ENCODE data around the gene TRIM7. TPM values are rescaled to one million over a fixed set of nuclear protein-coding genes. Genes with fewer than 3 reads are reported as not detected.
"Not testable (repeated sequence)": the region's sequence is repeated elsewhere in the genome, so short reads cannot be mapped to it uniquely, and the experiment has no call there.

Gene TRIM7
- total RNA-seq, 1 experiment from 2014 or later = 30.2 TPM

DNA sequence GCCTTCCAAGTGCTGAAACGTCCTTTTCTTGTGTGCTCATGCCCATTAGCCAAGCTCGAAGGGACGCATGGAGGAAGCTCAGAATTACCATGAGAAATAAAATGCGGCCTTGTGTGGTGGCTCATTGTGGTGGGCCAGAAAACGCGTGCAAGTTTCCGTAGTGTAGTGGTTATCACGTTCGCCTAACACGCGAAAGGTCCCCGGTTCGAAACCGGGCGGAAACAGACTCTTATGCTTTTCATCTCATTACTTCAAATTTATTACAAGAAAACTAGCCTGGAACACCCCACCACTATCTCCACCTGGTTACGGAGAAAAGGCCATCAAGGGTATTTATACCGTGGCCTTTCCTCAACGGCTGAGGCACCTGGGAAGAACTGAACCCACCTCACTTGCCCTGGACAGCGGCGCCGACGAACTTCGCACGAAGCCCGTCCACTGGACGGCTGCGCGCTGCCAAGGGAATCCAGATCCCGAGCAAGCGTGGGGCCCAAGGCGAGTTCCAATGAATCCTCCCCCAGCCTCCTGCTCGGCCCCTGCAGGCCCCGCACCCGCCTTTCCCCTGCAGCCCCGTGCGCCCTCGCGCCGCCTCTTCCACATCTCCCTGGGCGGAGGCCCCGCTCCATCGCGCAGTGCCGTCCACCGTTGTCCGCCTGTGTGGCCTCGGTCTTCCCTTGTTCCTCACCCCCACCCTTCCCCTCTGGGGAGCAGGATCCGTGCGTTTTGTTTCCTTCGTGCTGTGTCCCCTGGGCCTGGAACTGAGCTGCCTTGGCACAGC, 35.3 kb downstream of the TRIM7 start:
- ATAC-seq = peak; percentile 60
- Histone ChIP-seq H3K4me2 (ENCODE audit: low read length) (peak overlapping the region; percentile 74), H3K4me3 (replicated peaks in 1 of 2; ENCODE audit: low read depth in 1 of 2, low read length in 2 of 2) (peak overlapping the region; percentile 21 to 39), H3K9ac (ENCODE audit: low read length) (peak overlapping the region; percentile 49), H3K27ac (ENCODE audit: low read depth, low read length) (peak overlapping the region; percentile 55), H3K4me1 (ENCODE audit: control insufficient read depth in 1 of 2, insufficient read depth in 2 of 2, low read length in 2 of 2) (peaks cover 18 to 58% of the 10 kb centered on the region in 2 experiments; a peak in 3 of 4 replicates)
- H2AFZ ChIP-seq (ENCODE audit: low read depth, low read length, poor library complexity, severe bottlenecking); H3K79me2 ChIP-seq (ENCODE audit: insufficient read depth, low read length); RAD21 ChIA-PET (ENCODE audit: low non-redundant PET in 1 of 2, low total read pairs in 2 of 2, uncharacterized antibody in 2 of 2, unreplicated experiment in 2 of 2); H3K36me3 ChIP-seq (ENCODE audit: control insufficient read depth in 1 of 2, insufficient read depth in 2 of 2, low read length in 2 of 2); H3K9me3 ChIP-seq (ENCODE audit: control insufficient read depth in 1 of 2, insufficient read depth in 1 of 2, low read depth in 1 of 2, low read length in 2 of 2); H3K9me2 ChIP-seq (ENCODE audit: insufficient read depth); H4K20me1 ChIP-seq (ENCODE audit: insufficient read depth); H3K27me3 ChIP-seq (ENCODE audit: insufficient read depth, low read length): not testable (repeated sequence)
- BruUV-seq (replicated peaks) = TSS peak; percentile 99
- POLR2A ChIA-PET = interaction anchor here (0.8 to 1.0 kb wide), 2 partner anchors 35 to 38 kb away, joined by 3 to 4 read pairs; no protein-coding TSS in a partner anchor
- CTCF ChIA-PET = interaction anchor here (1.8 to 2.2 kb wide), 2 partner anchors 15 to 301 kb away, joined by 5 to 7 read pairs; no protein-coding TSS in a partner anchor
- peak; percentile 73 for DNase-seq (ENCODE audit: low read depth, low spot score)
- intact Hi-C loops (cut with micrococcal nuclease) = loop anchor here (5.0 kb wide), 2 partner anchors 53 to 307 kb away; partner anchors contain the start of genes TRIM41 and ZFP62
- peak; percentile 5 for TF ChIP-seq TCF7L2 (IDR thresholded peaks at IDR 0.05; ENCODE audit: borderline replicate concordance, extremely low read depth, insufficient read depth, insufficient read length)

- Histone ChIP-seq H3K27me3 (ENCODE audit: insufficient read depth, low read length) (no peaks in the 10 kb centered on the region), H3K36me3 (ENCODE audit: control insufficient read depth in 1 of 2, insufficient read depth in 2 of 2, low read length in 2 of 2) (no peaks in the 10 kb centered on the region), H3K9ac (ENCODE audit: low read length) (0 out of 2 replicates have a peak overlapping the region, but pooled peaks have one; percentile 1), H3K79me2 (ENCODE audit: insufficient read depth, low read length) (no peaks in the 10 kb centered on the region), H3K9me2 (ENCODE audit: insufficient read depth) (no peaks in the 10 kb centered on the region), H4K20me1 (ENCODE audit: insufficient read depth) (no peaks in the 10 kb centered on the region), H3K27ac (ENCODE audit: low read depth, low read length) (no peak overlapping the region), H3K4me2 (ENCODE audit: low read length) (peak overlapping the region; percentile 45), H3K4me1 (ENCODE audit: control insufficient read depth in 1 of 2, insufficient read depth in 2 of 2, low read length in 2 of 2) (peaks cover 18 to 52% of the 10 kb centered on the region in 2 experiments; a peak in 3 of 4 replicates), H3K4me3 (replicated peaks in 1 of 2; ENCODE audit: low read depth in 1 of 2, low read length in 2 of 2) (peak overlapping the region in 1 of 2 experiments; percentile 7; a peak in 1 of 4 replicates), H2AFZ (ENCODE audit: low read depth, low read length, poor library complexity, severe bottlenecking) (peak overlapping the region; percentile 91), H3K9me3 (ENCODE audit: control insufficient read depth in 1 of 2, insufficient read depth in 1 of 2, low read depth in 1 of 2, low read length in 2 of 2) (no peaks in the 10 kb centered on the region)
- BruUV-seq (replicated peaks) = no TSS peak
- no peak for DNase-seq (ENCODE audit: low read depth, low spot score)
- ATAC-seq = no peak
- TF ChIP-seq YY1 (IDR thresholded peaks at IDR 0.05; ENCODE audit: extremely low read depth, insufficient replicate concordance, low read depth, low read length) (no peak), EZH2 (IDR thresholded peaks at IDR 0.05) (no peak), CBX3 (IDR thresholded peaks at IDR 0.05; ENCODE audit: low read depth) (no peak)
- intact Hi-C loops (cut with micrococcal nuclease) = no loop called here
- RAD21 ChIA-PET (ENCODE audit: low non-redundant PET in 1 of 2, low total read pairs in 2 of 2, uncharacterized antibody in 2 of 2, unreplicated experiment in 2 of 2) = no interaction called here
- POLR2A ChIA-PET = no interaction called here
- CTCF ChIA-PET = interaction anchor here (0.8 to 2.2 kb wide), 7 partner anchors 16 to 300 kb away, joined by 3 to 9 read pairs (median 5); no protein-coding TSS in a partner anchor
These were observed 36.3 kb downstream of the TRIM7 start for GRCh38 chr5:181168595-181169118.

Data from HCT116 (cell line).